A673 (cell line): ENCODE measurements around the gene CDH15. TPM values are rescaled to one million over a fixed set of nuclear protein-coding genes. Genes with fewer than 3 reads are reported as not detected.

Experiments used
- BruUV-seq: library from RNA; stranded (reverse); fragments of 400-500 nt; replicated peaks from 2 replicates; lab custom pipeline; 2021; lab: Mats Ljungman, UMichigan
- CTCF ChIA-PET: fragments of 300-600 bp; sonication (Branson Sonifier 250); formaldehyde crosslinking; loops from one replicate; lab custom pipeline; 2022; ENCODE audit warnings: antibody characterized with exemption; lab: Charles Lee
- POLR2A ChIA-PET: fragments of 300-600 bp; sonication (Branson Sonifier 250); formaldehyde crosslinking; loops from one replicate; lab custom pipeline; 2022; ENCODE audit warnings: antibody characterized with exemption; ENCODE audit not compliant: low non-redundant PET; lab: Charles Lee
- DNase-seq: peaks from one replicate; pipeline ENCODE4 v3.0.0-alpha.2; 2015; ENCODE audit warnings: low spot score
- H3K27ac ChIP-seq: fragments of 200-600 bp; sonication (generic); 2 replicates; pipeline ENCODE4 v1.5.1; 2016; ENCODE audit warnings: mixed run types, low read depth, mild to moderate bottlenecking, mixed read lengths, antibody characterized with exemption, low read length; ENCODE audit not compliant: poor library complexity, severe bottlenecking
- H3K27me3 ChIP-seq: fragments of 200-600 bp; sonication (generic); replicated peaks from 2 replicates; pipeline ENCODE4 v1.6.1; 2017; ENCODE audit warnings: mixed run types, low read depth, mild to moderate bottlenecking, mixed read lengths, antibody characterized with exemption, low read length; ENCODE audit not compliant: insufficient read depth, poor library complexity
- H3K36me3 ChIP-seq: fragments of 200-600 bp; sonication (generic); 2 replicates; pipeline ENCODE4 v1.6.1; 2016; ENCODE audit warnings: mixed run types, mild to moderate bottlenecking, mixed read lengths, antibody characterized with exemption, low read length; ENCODE audit not compliant: insufficient read depth, poor library complexity, severe bottlenecking
- H3K4me1 ChIP-seq: fragments of 200-600 bp; sonication (generic); 2 replicates; pipeline ENCODE4 v1.6.1; 2017; ENCODE audit warnings: mixed run types, mild to moderate bottlenecking, mixed read lengths, antibody characterized with exemption, low read length; ENCODE audit not compliant: insufficient read depth, poor library complexity, severe bottlenecking
- H3K4me3 ChIP-seq: fragments of 200-600 bp; sonication (generic); 2 replicates; pipeline ENCODE4 v1.5.1; 2016; ENCODE audit warnings: low read depth, mixed run types, mild to moderate bottlenecking, mixed read lengths, low read length; ENCODE audit not compliant: poor library complexity, severe bottlenecking
- H3K9me3 ChIP-seq: fragments of 200-600 bp; sonication (generic); 2 replicates; pipeline ENCODE4 v1.6.1; 2016; ENCODE audit warnings: mixed run types, low read depth, mild to moderate bottlenecking, mixed read lengths, antibody characterized with exemption, low read length; ENCODE audit not compliant: poor library complexity, severe bottlenecking
- EZH2 ChIP-seq: fragments of 200-600 bp; sonication (generic); IDR thresholded peaks from 2 replicates; pipeline ENCODE4 v1.6.1; 2017; ENCODE audit warnings: borderline replicate concordance, low read depth, mild to moderate bottlenecking, mixed read lengths, antibody characterized with exemption, low read length; ENCODE audit not compliant: poor library complexity, severe bottlenecking
- intact Hi-C: fragments of 100-400 bp; cut with micrococcal nuclease; formaldehyde crosslinking; loops from one replicate; pipeline ENCODE4 v1.10.0; 2022; ENCODE audit not compliant: unreplicated experiment
- total RNA-seq: library from RNA; stranded (reverse); gene quantifications from 2 replicates; pipeline ENCODE4 v1.2.3, GENCODE V29; 2021
- TF ChIP-seq, protein P1 (sequence below): fragments of 300-800, 200-600 bp; sonication (generic); conservative IDR thresholded peaks from 2 replicates; pipeline ENCODE4 v1.5.1; 2017; ENCODE audit warnings: low read depth, mild to moderate bottlenecking, antibody characterized with exemption, low read length, moderate library complexity, mixed read lengths

CDH15 gene
- total RNA-seq, 1 experiment from 2014 or later = 0.13 TPM

DNA sequence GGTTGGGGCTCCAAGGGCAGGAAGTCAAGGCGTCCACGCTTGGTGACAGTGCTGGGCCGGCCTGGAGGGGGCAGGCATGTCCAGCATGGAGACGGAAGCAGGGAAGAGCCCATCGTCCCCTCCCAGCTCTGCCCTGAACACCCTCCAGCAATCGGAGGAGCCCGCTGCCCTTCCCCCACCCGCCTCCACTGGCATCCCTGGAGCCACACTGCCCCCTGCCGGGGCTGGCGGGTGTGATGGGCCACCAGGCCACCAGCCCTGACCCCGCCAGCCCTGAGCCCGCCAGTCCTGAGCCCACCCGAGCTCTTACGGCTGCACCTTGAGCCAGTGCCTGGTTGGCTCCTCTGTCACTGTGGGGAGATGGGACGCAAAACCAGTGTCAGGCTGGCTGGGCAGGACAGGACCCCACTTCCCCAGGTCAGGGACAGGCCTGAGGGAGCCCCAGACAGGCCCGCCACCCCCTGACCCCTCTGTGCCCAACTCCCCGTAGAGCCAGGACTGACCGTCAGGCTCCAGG, 4.1 kb upstream of the CDH15 start:
- Histone ChIP-seq H3K36me3 (no peaks in the 10 kb centered on the region), H3K27ac (no peak overlapping the region), H3K27me3 (no peaks in the 10 kb centered on the region), H3K9me3 (no peaks in the 10 kb centered on the region), H3K4me3 (no peak overlapping the region), H3K4me1 (peaks cover 4% of the 10 kb centered on the region)
- CTCF ChIA-PET = interaction anchor here (0.6 to 1.1 kb wide), 5 partner anchors 25 to 430 kb away, joined by 3 to 5 read pairs (median 4); no protein-coding TSS in a partner anchor
- intact Hi-C loops = loop anchor here (5.0 kb wide), 2 partner anchors 220 to 430 kb away; no protein-coding TSS in a partner anchor
- POLR2A ChIA-PET = no interaction called here
- DNase-seq = peak; percentile 86
- no TSS peak for BruUV-seq
- TF ChIP-seq EZH2 = no peak
- TF ChIP-seq, protein P1, sequence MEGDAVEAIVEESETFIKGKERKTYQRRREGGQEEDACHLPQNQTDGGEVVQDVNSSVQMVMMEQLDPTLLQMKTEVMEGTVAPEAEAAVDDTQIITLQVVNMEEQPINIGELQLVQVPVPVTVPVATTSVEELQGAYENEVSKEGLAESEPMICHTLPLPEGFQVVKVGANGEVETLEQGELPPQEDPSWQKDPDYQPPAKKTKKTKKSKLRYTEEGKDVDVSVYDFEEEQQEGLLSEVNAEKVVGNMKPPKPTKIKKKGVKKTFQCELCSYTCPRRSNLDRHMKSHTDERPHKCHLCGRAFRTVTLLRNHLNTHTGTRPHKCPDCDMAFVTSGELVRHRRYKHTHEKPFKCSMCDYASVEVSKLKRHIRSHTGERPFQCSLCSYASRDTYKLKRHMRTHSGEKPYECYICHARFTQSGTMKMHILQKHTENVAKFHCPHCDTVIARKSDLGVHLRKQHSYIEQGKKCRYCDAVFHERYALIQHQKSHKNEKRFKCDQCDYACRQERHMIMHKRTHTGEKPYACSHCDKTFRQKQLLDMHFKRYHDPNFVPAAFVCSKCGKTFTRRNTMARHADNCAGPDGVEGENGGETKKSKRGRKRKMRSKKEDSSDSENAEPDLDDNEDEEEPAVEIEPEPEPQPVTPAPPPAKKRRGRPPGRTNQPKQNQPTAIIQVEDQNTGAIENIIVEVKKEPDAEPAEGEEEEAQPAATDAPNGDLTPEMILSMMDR = peak; percentile 90

DNA sequence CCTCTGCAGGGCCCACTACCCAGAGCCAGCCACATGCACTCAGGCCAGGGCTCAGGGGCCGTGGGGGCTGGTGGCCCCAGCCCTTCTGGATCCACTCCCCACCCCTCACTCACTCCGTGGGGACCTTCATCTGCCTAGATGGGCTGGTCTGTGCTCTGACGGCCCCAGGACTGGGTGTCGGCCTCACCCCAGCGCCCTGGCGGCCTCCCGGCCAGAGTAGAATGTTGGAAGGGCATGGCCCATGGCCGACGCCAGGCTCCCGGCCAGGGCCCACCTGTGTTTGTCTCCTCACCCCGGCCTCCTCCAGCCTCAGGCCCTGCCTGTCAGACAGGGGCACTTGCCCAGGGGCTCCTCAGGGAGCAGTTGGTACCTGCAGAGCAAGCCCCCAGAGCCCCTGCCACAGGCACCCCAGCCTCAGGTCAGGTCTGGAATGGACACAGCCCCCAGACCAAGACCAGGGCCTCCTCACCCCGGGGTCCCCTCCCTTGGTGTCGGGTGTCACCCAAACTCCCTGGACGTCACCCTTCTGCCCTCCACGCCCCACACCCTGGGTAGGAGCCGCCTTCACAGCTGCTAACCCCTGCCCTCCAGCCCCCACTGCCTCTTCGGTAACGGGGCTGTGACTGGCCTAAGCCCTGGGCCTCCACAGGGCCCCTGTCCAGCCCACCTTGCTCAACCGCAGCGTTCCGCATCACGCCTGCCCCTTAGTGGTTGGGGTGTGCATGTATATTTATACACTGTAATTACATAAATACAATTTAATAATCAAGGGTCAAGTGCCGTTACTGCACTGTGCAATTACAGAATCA, 3.0 kb upstream of the CDH15 start:
- BruUV-seq = no TSS peak
- H3K4me1 ChIP-seq = peaks cover 4% of the 10 kb centered on the region
- H3K4me3 ChIP-seq = no peak overlapping the region
- ChIA-PET CTCF (no interaction called here), POLR2A (no interaction called here)
- TF ChIP-seq EZH2 = no peak
- TF ChIP-seq, protein P1 = 0 out of 2 replicates have a peak, but pooled peaks have one; percentile 21
- no peak for DNase-seq
- H3K9me3 ChIP-seq = no peaks in the 10 kb centered on the region
- no peaks in the 10 kb centered on the region for H3K36me3 ChIP-seq
- intact Hi-C loops = loop anchor here (5.0 kb wide), 2 partner anchors 221 to 431 kb away; no protein-coding TSS in a partner anchor
- H3K27me3 ChIP-seq = no peaks in the 10 kb centered on the region
- H3K27ac ChIP-seq = no peak overlapping the region

DNA sequence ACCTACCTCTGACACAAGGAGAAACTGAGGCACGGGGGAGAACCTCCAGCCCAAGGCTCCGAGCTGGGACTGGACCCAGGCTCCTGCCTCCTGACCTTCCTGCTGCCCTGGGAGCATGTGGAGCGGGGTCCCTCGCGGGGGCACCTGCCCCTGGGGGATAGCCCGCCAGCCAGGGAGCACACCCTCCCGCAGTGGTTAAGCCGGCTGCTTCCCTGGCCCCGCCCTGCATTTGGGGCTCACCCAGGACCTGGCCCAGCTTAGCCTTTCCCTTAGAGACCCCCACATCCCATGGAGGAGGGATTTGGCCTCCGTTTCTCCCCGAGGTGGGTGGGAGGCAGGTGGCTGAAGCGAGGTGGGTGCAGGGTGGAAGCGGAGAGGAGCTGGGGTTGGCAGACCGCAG, 1.8 kb upstream of the CDH15 start:
- POLR2A ChIA-PET = no interaction called here
- H3K9me3 ChIP-seq = no peaks in the 10 kb centered on the region
- CTCF ChIA-PET = interaction anchor here (1.2 kb wide), 1 partner anchor 14 kb away, joined by 3 read pairs; no protein-coding TSS in a partner anchor
- no peak for TF ChIP-seq EZH2
- TF ChIP-seq, protein P1 = no peak
- no peak overlapping the region for H3K4me3 ChIP-seq
- DNase-seq = no peak
- no peaks in the 10 kb centered on the region for H3K36me3 ChIP-seq
- no peaks in the 10 kb centered on the region for H3K27me3 ChIP-seq
- intact Hi-C loops = loop anchor here (5.0 kb wide), 3 partner anchors 222 to 432 kb away; partner anchors contain the start of gene APRT
- BruUV-seq = no TSS peak
- H3K27ac ChIP-seq = no peak overlapping the region
- H3K4me1 ChIP-seq = peaks cover 4% of the 10 kb centered on the region
